COR-L47 (cell line): ENCODE data around the gene ATP13A1.
A peak's percentile ranks its signal among the peaks of the same experiment; 100 is the strongest.
"Not testable (repeated sequence)": the region's sequence is repeated elsewhere in the genome, so short reads cannot be mapped to it uniquely, and the experiment has no call there.

Source experiments
- DNase-seq: peaks from one replicate; lab custom pipeline; 2025; lab: John Stamatoyannopoulos, UW

The ATP13A1 gene

GRCh38 chr19:19663256-19664120, at the start of gene ATP13A1:
TSS of gene ATP13A1 (minus strand) at chr19:19663676. CDS start at chr19:19663666, 10 bp downstream.
- peak; percentile 99 for DNase-seq

GRCh38 chr19:19711934-19712828, 48.7 kb upstream of the ATP13A1 start:
- no peak for DNase-seq

GRCh38 chr19:19711306-19711933, 47.9 kb upstream of the ATP13A1 start:
- no peak for DNase-seq

- DNase-seq = no peak
These were observed 47.0 kb upstream of the ATP13A1 start for GRCh38 chr19:19710506-19710905.

GRCh38 chr19:19704836-19705235, 41.4 kb upstream of the ATP13A1 start:
- DNase-seq = no peak

- not testable (repeated sequence) for DNase-seq
These were observed 37.0 kb upstream of the ATP13A1 start for GRCh38 chr19:19700493-19700892.

GRCh38 chr19:19697589-19697988, 34.1 kb upstream of the ATP13A1 start:
- no peak for DNase-seq

- no peak for DNase-seq
These were observed 32.9 kb upstream of the ATP13A1 start for GRCh38 chr19:19696386-19696785.

GRCh38 chr19:19691683-19692082, 28.2 kb upstream of the ATP13A1 start:
- no peak for DNase-seq

GRCh38 chr19:19689023-19689422, 25.5 kb upstream of the ATP13A1 start:
- DNase-seq = not testable (repeated sequence)

GRCh38 chr19:19687090-19687489, 23.6 kb upstream of the ATP13A1 start:
- no peak for DNase-seq

- no peak for DNase-seq
These were observed 23.1 kb upstream of the ATP13A1 start for GRCh38 chr19:19686580-19686979.

- DNase-seq = not testable (repeated sequence)
These were observed 22.6 kb upstream of the ATP13A1 start for GRCh38 chr19:19686119-19686518.

- DNase-seq = no peak
These were observed 15.9 kb upstream of the ATP13A1 start for GRCh38 chr19:19679176-19680073.

GRCh38 chr19:19677579-19677978, 14.1 kb upstream of the ATP13A1 start:
- DNase-seq = no peak

- no peak for DNase-seq
These were observed 10.8 kb upstream of the ATP13A1 start for GRCh38 chr19:19674315-19674714.

GRCh38 chr19:19672816-19673215, 9.3 kb upstream of the ATP13A1 start:
- DNase-seq = no peak

- DNase-seq = no peak
These were observed 6.6 kb upstream of the ATP13A1 start for GRCh38 chr19:19670070-19670551.

GRCh38 chr19:19668230-19669012, 4.9 kb upstream of the ATP13A1 start, which contains the start of gene ZNF101:
TSS of gene ZNF101 (plus strand) at chr19:19668839. CDS start at chr19:19668964, 125 bp downstream.
- DNase-seq = peak; percentile 95

- DNase-seq = not testable (repeated sequence)
These were observed 2.0 kb upstream of the ATP13A1 start for GRCh38 chr19:19665420-19665948.
